ENCODE data around the gene ELL2. TPM values are rescaled to one million over a fixed set of nuclear protein-coding genes. Genes with fewer than 3 reads are reported as not detected.

ELL2 gene
- total RNA-seq, 1 experiment from 2014 or later: 24.4 TPM

DNA sequence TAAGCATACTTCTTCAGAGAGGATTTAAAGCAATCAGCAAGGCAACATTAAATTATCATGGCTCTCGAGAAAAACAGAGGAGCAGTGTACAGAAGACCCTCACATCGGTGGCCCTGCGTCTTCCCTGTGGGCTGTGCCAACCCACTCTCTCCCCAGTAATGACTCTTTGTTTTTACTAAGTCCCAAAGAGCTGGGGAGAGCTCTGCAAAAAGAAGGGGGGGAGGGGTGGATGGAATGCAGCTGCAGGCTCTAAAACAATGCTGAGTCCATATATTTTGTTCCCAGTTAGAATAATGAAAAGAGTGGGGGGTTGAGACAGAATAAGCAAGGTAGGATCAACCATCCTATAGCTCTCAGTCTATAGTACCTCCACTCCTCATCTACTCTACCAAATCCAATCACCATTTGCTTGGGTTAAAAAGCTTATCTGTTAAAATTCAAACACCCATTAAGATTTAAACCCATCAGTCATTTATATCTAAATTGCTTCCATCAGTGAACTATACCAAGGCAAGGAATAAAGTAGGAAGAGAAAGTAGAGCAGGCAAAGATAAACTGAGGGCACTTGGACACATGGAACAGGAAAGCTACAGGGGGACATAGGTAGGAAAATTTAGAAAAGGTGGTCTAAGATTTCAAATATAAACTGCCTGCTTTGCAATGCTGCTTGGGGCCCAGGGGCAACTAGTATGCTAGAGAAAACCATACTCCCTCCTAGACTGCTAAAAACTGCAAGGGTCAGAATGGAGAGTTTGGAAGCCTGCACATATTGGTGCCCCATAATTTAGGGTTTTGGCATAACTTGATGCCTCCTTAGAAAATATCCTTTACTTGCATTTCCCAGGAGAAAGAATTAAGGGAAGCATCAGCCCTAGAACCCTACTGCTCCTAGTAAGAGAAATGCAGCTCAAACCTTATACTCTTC, 20.6 kb downstream of the ELL2 start:
- peak overlapping the region; percentile 87 for H3K27ac Mint-ChIP-seq
- peak; percentile 90 for ATAC-seq
- POLR2A ChIA-PET: interaction anchor here (0.7 to 1.0 kb wide), 2 partner anchors 46 to 507 kb away, joined by 5 to 6 read pairs; no protein-coding TSS in a partner anchor
- TF ChIP-seq ZNF121 (CRISPR knock-in tag; IDR thresholded peaks at IDR 0.05) (no peak), GTF2I (CRISPR knock-in tag; conservative IDR thresholded peaks at IDR 0.05) (no peak), ZNF671 (CRISPR knock-in tag; IDR thresholded peaks at IDR 0.05) (no peak), FOXJ3 (CRISPR knock-in tag; IDR thresholded peaks at IDR 0.05; ENCODE audit: borderline replicate concordance) (no peak), NFE2L1 (CRISPR knock-in tag; IDR thresholded peaks at IDR 0.05) (no peak), NR1H2 (CRISPR knock-in tag; IDR thresholded peaks at IDR 0.05) (no peak), SP1 (CRISPR knock-in tag; conservative IDR thresholded peaks at IDR 0.05) (no peak), GRHL2 (CRISPR knock-in tag; IDR thresholded peaks at IDR 0.05; ENCODE audit: insufficient replicate concordance, severe bottlenecking) (no peak), ZNF138 (CRISPR knock-in tag; conservative IDR thresholded peaks at IDR 0.05) (no peak), NR3C1 (CRISPR knock-in tag; conservative IDR thresholded peaks at IDR 0.05; ENCODE audit: low read depth) (no peak), ZNF232 (CRISPR knock-in tag; IDR thresholded peaks at IDR 0.05) (no peak), GABPB1 (CRISPR knock-in tag; IDR thresholded peaks at IDR 0.05) (no peak), AFF4 (CRISPR knock-in tag; IDR thresholded peaks at IDR 0.05; ENCODE audit: borderline replicate concordance) (no peak), ETV6 (CRISPR knock-in tag; IDR thresholded peaks at IDR 0.05) (no peak), OVOL2 (CRISPR knock-in tag; IDR thresholded peaks at IDR 0.05; ENCODE audit: borderline replicate concordance) (no peak), ARID4B (CRISPR knock-in tag; IDR thresholded peaks at IDR 0.05; ENCODE audit: borderline replicate concordance) (no peak), ZNF423 (CRISPR knock-in tag; IDR thresholded peaks at IDR 0.05) (no peak)
- TF ChIP-seq, protein P1, sequence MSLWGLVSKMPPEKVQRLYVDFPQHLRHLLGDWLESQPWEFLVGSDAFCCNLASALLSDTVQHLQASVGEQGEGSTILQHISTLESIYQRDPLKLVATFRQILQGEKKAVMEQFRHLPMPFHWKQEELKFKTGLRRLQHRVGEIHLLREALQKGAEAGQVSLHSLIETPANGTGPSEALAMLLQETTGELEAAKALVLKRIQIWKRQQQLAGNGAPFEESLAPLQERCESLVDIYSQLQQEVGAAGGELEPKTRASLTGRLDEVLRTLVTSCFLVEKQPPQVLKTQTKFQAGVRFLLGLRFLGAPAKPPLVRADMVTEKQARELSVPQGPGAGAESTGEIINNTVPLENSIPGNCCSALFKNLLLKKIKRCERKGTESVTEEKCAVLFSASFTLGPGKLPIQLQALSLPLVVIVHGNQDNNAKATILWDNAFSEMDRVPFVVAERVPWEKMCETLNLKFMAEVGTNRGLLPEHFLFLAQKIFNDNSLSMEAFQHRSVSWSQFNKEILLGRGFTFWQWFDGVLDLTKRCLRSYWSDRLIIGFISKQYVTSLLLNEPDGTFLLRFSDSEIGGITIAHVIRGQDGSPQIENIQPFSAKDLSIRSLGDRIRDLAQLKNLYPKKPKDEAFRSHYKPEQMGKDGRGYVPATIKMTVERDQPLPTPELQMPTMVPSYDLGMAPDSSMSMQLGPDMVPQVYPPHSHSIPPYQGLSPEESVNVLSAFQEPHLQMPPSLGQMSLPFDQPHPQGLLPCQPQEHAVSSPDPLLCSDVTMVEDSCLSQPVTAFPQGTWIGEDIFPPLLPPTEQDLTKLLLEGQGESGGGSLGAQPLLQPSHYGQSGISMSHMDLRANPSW (CRISPR knock-in tag; conservative IDR thresholded peaks at IDR 0.05; ENCODE audit: low read depth): no peak
- TF ChIP-seq, protein P2, sequence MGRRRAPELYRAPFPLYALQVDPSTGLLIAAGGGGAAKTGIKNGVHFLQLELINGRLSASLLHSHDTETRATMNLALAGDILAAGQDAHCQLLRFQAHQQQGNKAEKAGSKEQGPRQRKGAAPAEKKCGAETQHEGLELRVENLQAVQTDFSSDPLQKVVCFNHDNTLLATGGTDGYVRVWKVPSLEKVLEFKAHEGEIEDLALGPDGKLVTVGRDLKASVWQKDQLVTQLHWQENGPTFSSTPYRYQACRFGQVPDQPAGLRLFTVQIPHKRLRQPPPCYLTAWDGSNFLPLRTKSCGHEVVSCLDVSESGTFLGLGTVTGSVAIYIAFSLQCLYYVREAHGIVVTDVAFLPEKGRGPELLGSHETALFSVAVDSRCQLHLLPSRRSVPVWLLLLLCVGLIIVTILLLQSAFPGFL (CRISPR knock-in tag; IDR thresholded peaks at IDR 0.05; ENCODE audit: borderline replicate concordance): no peak
- TF ChIP-seq, protein P3, sequence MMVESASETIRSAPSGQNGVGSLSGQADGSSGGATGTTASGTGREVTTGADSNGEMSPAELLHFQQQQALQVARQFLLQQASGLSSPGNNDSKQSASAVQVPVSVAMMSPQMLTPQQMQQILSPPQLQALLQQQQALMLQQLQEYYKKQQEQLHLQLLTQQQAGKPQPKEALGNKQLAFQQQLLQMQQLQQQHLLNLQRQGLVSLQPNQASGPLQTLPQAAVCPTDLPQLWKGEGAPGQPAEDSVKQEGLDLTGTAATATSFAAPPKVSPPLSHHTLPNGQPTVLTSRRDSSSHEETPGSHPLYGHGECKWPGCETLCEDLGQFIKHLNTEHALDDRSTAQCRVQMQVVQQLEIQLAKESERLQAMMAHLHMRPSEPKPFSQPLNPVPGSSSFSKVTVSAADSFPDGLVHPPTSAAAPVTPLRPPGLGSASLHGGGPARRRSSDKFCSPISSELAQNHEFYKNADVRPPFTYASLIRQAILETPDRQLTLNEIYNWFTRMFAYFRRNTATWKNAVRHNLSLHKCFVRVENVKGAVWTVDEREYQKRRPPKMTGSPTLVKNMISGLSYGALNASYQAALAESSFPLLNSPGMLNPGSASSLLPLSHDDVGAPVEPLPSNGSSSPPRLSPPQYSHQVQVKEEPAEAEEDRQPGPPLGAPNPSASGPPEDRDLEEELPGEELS (CRISPR knock-in tag; IDR thresholded peaks at IDR 0.05): no peak
- DNase-seq (ENCODE audit: low spot score): peak; percentile 26
- no peaks in the 10 kb centered on the region for H3K27me3 Mint-ChIP-seq (ENCODE audit: low read depth)
- no peaks in the 10 kb centered on the region for H3K9me3 Mint-ChIP-seq
- H3K36me3 Mint-ChIP-seq: no peaks in the 10 kb centered on the region
- peak overlapping the region; percentile 31 for H3K4me3 Mint-ChIP-seq
- peaks cover 36% of the 10 kb centered on the region for H3K4me1 Mint-ChIP-seq
- CTCF ChIA-PET: interaction anchor here (0.6 to 2.0 kb wide), 8 partner anchors 9 to 394 kb away, joined by 3 to 11 read pairs (median 4); partner anchors contain the start of gene ELL2
